ENCODE measurements around the gene RNPEP.

DNA sequence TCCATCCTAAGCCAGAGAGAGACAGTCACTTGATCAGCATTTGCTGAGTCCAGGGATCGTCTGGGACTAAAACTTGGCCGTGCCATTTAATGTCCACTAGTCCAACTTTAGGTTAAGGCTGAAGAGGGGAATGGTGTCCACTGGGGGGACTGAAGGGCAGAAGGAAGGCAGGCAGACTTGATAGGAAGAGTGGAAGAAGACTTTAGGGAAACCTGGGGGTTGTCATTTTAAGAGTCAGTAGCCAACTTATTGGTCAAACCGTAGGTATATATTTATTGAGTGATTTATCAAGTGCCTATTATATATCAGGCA lies 34.8 kb upstream of the RNPEP start:
- no peak for TF ChIP-seq POLR2AphosphoS5 (IDR thresholded peaks at IDR 0.05; ENCODE audit: low read depth, low read length)
- TF ChIP-seq, protein P1, sequence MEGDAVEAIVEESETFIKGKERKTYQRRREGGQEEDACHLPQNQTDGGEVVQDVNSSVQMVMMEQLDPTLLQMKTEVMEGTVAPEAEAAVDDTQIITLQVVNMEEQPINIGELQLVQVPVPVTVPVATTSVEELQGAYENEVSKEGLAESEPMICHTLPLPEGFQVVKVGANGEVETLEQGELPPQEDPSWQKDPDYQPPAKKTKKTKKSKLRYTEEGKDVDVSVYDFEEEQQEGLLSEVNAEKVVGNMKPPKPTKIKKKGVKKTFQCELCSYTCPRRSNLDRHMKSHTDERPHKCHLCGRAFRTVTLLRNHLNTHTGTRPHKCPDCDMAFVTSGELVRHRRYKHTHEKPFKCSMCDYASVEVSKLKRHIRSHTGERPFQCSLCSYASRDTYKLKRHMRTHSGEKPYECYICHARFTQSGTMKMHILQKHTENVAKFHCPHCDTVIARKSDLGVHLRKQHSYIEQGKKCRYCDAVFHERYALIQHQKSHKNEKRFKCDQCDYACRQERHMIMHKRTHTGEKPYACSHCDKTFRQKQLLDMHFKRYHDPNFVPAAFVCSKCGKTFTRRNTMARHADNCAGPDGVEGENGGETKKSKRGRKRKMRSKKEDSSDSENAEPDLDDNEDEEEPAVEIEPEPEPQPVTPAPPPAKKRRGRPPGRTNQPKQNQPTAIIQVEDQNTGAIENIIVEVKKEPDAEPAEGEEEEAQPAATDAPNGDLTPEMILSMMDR (IDR thresholded peaks at IDR 0.05): no peak
- TF ChIP-seq TCF7L2 (IDR thresholded peaks at IDR 0.05; ENCODE audit: low read depth, low read length): no peak
- TF ChIP-seq, protein P2, sequence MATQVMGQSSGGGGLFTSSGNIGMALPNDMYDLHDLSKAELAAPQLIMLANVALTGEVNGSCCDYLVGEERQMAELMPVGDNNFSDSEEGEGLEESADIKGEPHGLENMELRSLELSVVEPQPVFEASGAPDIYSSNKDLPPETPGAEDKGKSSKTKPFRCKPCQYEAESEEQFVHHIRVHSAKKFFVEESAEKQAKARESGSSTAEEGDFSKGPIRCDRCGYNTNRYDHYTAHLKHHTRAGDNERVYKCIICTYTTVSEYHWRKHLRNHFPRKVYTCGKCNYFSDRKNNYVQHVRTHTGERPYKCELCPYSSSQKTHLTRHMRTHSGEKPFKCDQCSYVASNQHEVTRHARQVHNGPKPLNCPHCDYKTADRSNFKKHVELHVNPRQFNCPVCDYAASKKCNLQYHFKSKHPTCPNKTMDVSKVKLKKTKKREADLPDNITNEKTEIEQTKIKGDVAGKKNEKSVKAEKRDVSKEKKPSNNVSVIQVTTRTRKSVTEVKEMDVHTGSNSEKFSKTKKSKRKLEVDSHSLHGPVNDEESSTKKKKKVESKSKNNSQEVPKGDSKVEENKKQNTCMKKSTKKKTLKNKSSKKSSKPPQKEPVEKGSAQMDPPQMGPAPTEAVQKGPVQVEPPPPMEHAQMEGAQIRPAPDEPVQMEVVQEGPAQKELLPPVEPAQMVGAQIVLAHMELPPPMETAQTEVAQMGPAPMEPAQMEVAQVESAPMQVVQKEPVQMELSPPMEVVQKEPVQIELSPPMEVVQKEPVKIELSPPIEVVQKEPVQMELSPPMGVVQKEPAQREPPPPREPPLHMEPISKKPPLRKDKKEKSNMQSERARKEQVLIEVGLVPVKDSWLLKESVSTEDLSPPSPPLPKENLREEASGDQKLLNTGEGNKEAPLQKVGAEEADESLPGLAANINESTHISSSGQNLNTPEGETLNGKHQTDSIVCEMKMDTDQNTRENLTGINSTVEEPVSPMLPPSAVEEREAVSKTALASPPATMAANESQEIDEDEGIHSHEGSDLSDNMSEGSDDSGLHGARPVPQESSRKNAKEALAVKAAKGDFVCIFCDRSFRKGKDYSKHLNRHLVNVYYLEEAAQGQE (IDR thresholded peaks at IDR 0.05; ENCODE audit: insufficient read depth in 1 of 2, low read depth in 2 of 2, low read length in 1 of 2): no peak
- TF ChIP-seq SIN3A (IDR thresholded peaks at IDR 0.05; ENCODE audit: borderline replicate concordance, insufficient read depth, low read depth, low read length): no peak

Data from Panc1 (cell line).